ENCODE data around the gene SFTPB. TPM values are rescaled to one million over a fixed set of nuclear protein-coding genes. Genes with fewer than 3 reads are reported as not detected.
A peak's percentile ranks its signal among the peaks of the same experiment; 100 is the strongest.

The SFTPB gene
- total RNA-seq, 2 donors from 2014 or later = not detected

DNA sequence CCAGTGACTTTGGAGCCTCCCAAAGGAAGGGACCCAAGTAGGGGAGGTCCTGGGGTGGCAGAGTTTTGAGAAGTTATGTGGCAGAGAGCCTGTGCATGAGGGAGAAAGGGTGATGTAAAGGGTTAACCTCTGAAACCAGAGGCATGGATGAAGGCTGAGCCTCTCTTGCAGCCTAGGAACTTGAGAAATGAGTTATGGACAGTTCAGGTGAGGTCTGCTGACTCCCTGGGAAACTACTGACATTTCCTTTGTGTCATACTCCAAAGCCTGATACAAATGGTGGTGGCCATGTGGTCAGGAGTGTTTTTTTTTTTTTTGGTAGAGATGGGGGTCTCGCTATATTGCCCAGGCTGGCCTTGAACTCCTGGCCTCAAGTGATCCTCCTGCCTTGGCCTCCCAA, 13.8 kb upstream of the SFTPB start:
- Histone ChIP-seq H3K4me1 (ENCODE audit: control insufficient read depth in 1 of 2, low read depth in 2 of 2) (peaks cover 6 to 11% of the 10 kb centered on the region in 2 donors), H3K27ac (no peak overlapping the region), H3K4me3 (no peak overlapping the region), H3K36me3 (no peaks in the 10 kb centered on the region), H3K9me3 (no peaks in the 10 kb centered on the region), H3K27me3 (replicated peaks; ENCODE audit: insufficient read depth) (no peaks in the 10 kb centered on the region)
- DNase-seq (ENCODE audit: low spot score) = no peak
- TF ChIP-seq, protein P1, sequence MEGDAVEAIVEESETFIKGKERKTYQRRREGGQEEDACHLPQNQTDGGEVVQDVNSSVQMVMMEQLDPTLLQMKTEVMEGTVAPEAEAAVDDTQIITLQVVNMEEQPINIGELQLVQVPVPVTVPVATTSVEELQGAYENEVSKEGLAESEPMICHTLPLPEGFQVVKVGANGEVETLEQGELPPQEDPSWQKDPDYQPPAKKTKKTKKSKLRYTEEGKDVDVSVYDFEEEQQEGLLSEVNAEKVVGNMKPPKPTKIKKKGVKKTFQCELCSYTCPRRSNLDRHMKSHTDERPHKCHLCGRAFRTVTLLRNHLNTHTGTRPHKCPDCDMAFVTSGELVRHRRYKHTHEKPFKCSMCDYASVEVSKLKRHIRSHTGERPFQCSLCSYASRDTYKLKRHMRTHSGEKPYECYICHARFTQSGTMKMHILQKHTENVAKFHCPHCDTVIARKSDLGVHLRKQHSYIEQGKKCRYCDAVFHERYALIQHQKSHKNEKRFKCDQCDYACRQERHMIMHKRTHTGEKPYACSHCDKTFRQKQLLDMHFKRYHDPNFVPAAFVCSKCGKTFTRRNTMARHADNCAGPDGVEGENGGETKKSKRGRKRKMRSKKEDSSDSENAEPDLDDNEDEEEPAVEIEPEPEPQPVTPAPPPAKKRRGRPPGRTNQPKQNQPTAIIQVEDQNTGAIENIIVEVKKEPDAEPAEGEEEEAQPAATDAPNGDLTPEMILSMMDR (IDR thresholded peaks at IDR 0.05) = no peak
- ATAC-seq (ENCODE audit: insufficient number of reproducible peaks, low FRiP score, low read depth) = no peak

DNA sequence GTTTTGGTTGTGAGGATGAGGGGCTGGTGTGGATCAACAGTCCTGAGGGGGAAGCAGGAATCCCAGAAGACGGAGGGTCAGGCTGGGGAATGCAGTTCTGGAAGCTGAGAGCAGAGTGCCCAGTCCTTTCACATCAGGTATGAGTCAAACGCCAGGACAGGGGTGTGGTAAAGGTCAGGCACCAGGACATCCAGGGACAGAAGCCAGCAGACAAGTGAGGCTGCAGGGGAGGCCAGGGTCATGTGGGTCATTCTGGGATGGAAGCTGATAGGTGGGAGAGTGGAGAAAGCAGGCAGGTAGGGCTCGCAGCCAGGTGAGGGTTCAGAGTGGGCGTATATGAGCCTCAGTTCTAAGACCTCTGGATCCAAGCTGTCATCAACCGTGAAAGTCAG, 13.4 kb upstream of the SFTPB start:
- ATAC-seq (ENCODE audit: insufficient number of reproducible peaks, low FRiP score, low read depth) (no peak), DNase-seq (ENCODE audit: low spot score) (no peak)
- TF ChIP-seq, protein P1 (IDR thresholded peaks at IDR 0.05) = no peak
- Histone ChIP-seq H3K4me1 (ENCODE audit: control insufficient read depth in 1 of 2, low read depth in 2 of 2) (peaks cover 7 to 15% of the 10 kb centered on the region in 2 donors), H3K36me3 (no peaks in the 10 kb centered on the region), H3K27ac (no peak overlapping the region), H3K4me3 (no peak overlapping the region), H3K9me3 (no peaks in the 10 kb centered on the region), H3K27me3 (replicated peaks; ENCODE audit: insufficient read depth) (no peaks in the 10 kb centered on the region)

DNA sequence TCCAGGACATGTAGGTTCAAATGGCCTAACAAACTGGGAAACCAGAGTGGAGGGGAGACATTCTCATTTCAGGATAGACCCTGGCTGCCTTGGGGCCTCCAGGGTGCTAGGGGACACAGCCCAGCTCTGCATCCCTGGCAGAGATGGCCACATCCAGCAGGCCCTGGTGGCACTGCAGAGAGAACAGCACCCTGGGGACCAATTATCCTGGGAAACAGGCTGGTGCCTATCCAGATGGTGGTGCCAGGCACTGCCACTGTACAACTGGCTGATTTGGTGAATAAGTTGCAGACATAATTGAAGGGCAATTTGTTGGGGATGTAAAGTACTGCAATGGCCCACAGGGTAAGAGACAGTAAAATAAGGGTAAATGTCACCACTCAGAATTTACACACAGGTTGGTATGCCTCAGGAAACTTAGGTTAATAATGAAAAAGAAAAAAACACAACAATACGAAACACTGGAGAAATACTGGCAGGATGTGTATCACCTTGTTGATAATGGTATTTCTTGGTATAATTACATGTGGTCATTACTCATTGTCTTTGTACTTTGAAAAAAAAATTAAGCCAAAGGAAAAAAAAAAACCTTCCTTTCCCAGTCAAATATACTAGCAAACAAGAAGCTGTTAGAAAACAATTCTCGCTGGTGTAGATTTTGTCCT, 12.8 kb upstream of the SFTPB start:
- no peaks in the 10 kb centered on the region for H3K27me3 ChIP-seq (replicated peaks; ENCODE audit: insufficient read depth)
- no peak for ATAC-seq (ENCODE audit: insufficient number of reproducible peaks, low FRiP score, low read depth)

DNA sequence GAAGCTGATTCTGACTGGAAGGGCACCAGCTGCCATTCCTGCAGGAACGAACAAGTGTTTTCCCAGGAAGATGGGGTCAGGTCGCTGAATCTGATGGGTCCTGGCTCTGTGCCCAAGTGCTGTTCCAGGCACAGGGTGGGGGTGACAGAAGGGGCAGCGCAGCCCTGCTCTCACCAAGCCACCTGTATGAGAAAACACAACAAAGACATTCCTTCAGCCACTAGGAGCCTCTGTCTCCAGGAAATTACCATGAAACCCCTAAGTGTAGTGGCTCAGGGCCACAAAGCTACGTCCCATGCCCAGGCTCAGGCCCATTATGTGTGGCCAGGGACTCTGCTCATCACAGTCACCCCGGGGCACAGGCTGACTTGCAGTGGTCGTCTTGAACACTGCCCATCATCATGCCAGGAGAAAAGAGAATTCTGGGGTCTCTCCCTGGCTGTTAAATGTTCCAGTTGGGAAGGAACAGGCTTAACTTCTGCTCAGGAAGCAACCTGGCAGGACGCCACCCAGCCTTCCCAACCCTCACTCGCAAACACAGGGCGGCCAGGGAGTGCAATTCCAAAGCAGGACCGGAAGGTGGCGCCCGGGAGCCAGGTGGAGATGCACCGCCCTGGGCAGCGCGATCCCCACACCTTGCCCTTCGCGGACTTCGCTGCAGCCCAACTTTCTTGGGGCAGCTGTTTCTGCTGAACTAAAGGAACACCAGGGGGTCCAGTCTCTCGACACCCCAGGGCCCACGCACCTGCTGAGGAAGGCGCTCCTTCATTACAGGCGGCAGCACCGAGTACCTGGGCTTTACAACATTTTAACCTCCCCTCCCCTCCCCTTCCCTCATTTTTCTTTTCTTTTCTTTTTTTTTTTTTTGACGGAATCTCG, 11.0 kb upstream of the SFTPB start:
- Histone ChIP-seq H3K27me3 (replicated peaks; ENCODE audit: insufficient read depth) (no peaks in the 10 kb centered on the region), H3K36me3 (no peaks in the 10 kb centered on the region), H3K4me3 (peak overlapping the region; percentile 44), H3K9me3 (no peaks in the 10 kb centered on the region), H3K4me1 (ENCODE audit: control insufficient read depth in 1 of 2, low read depth in 2 of 2) (peaks cover 10 to 16% of the 10 kb centered on the region in 2 donors), H3K27ac (no peak overlapping the region)
- DNase-seq (ENCODE audit: low spot score) (peak; percentile 66), ATAC-seq (ENCODE audit: insufficient number of reproducible peaks, low FRiP score, low read depth) (peak; percentile 51)
- TF ChIP-seq, protein P1 (IDR thresholded peaks at IDR 0.05) = peak; percentile 96

More for the DNA sequence above, 12.8 kb upstream of the SFTPB start:
- H3K27ac ChIP-seq = no peak overlapping the region
- H3K4me1 ChIP-seq (ENCODE audit: control insufficient read depth in 1 of 2, low read depth in 2 of 2) = peaks cover 10 to 16% of the 10 kb centered on the region in 2 donors
- TF ChIP-seq, protein P1 (IDR thresholded peaks at IDR 0.05) = no peak
- no peaks in the 10 kb centered on the region for H3K9me3 ChIP-seq
- DNase-seq (ENCODE audit: low spot score) = no peak
- no peak overlapping the region for H3K4me3 ChIP-seq
- H3K36me3 ChIP-seq = no peaks in the 10 kb centered on the region

DNA sequence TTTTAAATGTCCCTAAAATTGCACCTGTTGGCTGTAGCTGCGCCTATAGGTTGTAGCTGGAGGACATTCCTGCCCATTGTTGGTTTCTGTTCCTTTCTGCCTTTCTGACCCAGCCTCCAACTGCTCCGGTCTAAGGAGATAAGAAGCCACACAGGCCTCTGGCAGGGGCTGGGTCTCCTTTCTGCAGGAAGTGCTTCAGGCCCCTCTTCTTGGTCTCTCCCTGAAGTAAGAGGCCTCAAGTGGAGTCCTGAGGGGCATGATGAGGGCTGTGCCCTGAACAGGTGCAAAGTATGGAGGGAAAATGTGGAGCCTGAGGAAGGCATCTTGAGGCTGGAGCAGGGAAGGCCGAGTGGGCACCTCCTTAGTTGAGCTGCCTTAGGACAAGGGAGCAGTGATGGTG, 10.4 kb upstream of the SFTPB start:
- H3K9me3 ChIP-seq = no peaks in the 10 kb centered on the region
- no peak overlapping the region for H3K4me3 ChIP-seq
- ATAC-seq (ENCODE audit: insufficient number of reproducible peaks, low FRiP score, low read depth) (no peak), DNase-seq (ENCODE audit: low spot score) (no peak)
- H3K36me3 ChIP-seq = no peaks in the 10 kb centered on the region
- TF ChIP-seq, protein P1 (IDR thresholded peaks at IDR 0.05) = no peak
- H3K27me3 ChIP-seq (replicated peaks; ENCODE audit: insufficient read depth) = no peaks in the 10 kb centered on the region
- peaks cover 10 to 16% of the 10 kb centered on the region in 2 donors for H3K4me1 ChIP-seq (ENCODE audit: control insufficient read depth in 1 of 2, low read depth in 2 of 2)
- no peak overlapping the region for H3K27ac ChIP-seq
